Mucosa of gallbladder (tissue), 1 donor: ENCODE data around the gene UPK1A. TPM values are rescaled to one million over a fixed set of nuclear protein-coding genes. Genes with fewer than 3 reads are reported as not detected.
"Not testable (repeated sequence)": the region's sequence is repeated elsewhere in the genome, so short reads cannot be mapped to it uniquely, and the experiment has no call there.

Source experiments
- DNase-seq: peaks from one replicate; pipeline ENCODE4 v3.0.0-alpha.2; 2020; ENCODE audit warnings: low spot score
- total RNA-seq: library from RNA; stranded (reverse); gene quantifications from one replicate; pipeline ENCODE4 v1.2.1, GENCODE V29; 2021
- donor health status: DM: no; HTN: no; CAD: no.

Gene UPK1A
- total RNA-seq, 1 donor from 2014 or later: 0.89 TPM

DNA sequence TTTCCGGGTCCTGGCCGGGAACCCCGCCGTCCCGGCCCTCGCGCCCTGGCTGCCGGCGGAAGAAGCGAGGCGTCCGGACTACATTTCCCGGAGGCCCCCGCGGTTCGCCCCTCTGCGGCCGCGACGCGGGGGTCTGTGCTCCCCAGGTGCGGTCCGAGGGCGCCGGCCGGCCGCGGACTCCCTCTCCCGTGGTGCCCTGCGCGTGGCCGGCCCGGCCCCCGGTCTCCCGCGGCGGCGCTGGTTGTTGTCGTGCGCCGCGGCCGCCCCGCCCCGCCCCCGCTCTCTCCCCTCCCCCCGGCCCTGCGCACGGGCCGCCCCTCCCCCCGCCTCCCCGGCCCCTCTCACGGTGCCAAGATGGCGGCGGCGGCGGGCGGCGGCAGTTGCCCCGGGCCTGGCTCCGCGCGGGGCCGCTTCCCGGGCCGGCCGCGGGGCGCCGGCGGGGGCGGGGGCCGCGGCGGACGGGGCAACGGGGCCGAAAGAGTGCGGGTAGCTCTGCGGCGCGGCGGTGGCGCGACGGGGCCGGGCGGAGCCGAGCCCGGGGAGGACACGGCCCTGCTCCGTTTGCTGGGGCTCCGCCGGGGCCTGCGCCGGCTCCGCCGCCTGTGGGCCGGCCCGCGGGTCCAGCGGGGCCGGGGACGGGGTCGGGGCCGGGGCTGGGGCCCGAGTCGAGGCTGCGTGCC is 51.5 kb downstream of the UPK1A start, which contains the start of gene KMT2B:
TSS of gene KMT2B (plus strand) at position 339 of the 680 bp plus-strand sequence. CDS start at position 355, 16 bp downstream.
- DNase-seq: no peak

DNA sequence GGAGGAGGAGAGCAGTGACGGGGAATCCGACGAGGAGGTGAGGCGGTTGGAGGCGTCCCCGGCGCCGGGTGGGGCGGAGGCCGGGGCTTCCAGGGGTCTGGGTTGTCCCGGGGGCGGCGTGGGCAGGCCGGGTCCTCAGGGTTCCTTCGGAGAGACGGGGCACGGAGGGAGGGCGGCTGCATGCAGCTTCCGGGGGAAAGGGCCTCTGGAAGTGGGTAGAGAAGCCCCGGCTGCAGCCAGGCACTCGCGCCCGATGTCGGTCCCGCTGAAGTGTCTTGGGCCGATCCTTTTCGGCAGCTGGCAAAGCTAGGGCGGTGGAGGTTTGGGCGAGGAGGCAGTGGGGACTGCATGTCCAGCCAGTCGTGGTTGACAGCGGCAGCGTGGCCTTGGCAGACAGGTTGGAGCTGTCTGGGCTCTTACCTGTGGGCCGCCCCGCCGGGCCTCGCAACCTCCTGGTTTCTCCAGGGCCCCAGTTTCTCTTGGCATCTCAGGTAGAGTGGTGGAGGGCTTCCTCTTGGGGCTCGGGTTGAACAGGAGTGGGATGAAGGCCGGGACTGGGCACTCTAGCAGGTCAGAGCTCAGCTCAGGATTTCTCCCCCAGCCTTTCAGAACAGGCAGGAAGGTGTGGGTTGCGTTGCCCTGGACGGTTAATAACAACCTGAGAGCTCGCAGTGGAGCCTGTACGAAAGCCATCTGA is 52.2 kb downstream of the UPK1A start:
- DNase-seq: no peak

GRCh38 chr19:35719402-35720162 is 53.3 kb downstream of the UPK1A start:
- no peak for DNase-seq

- DNase-seq: no peak
Measured at GRCh38 chr19:35720163-35720524, 53.8 kb downstream of the UPK1A start.

GRCh38 chr19:35720648-35721047 is 54.3 kb downstream of the UPK1A start:
- no peak for DNase-seq

DNA sequence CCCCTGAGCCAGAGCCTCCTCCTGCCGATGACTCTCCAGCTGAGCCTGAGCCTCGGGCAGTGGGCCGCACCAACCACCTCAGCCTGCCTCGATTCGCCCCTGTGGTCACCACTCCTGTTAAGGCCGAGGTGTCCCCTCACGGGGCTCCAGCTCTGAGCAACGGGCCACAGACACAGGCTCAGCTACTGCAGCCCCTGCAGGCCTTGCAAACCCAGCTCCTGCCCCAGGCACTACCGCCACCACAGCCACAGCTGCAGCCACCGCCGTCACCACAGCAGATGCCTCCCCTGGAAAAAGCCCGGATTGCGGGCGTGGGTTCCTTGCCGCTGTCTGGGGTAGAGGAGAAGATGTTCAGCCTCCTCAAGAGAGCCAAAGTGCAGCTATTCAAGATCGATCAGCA is 55.1 kb downstream of the UPK1A start:
- no peak for DNase-seq

GRCh38 chr19:35722461-35722860 is 56.1 kb downstream of the UPK1A start:
- no peak for DNase-seq

DNA sequence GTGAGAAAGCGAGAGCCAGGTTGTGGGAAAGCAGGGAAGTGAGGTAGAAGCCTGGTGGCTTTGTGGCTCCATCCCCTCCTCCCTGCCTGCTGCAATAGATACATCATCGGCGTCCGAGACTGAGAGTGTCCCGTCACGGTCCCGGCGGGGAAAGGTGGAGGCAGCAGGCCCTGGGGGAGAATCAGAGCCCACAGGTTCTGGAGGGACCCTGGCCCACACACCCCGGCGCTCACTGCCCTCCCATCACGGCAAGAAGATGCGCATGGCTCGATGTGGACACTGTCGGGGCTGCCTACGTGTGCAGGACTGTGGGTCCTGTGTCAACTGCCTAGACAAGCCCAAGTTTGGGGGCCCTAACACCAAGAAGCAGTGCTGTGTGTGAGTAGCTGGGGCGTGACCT is 56.6 kb downstream of the UPK1A start:
- no peak for DNase-seq

DNA sequence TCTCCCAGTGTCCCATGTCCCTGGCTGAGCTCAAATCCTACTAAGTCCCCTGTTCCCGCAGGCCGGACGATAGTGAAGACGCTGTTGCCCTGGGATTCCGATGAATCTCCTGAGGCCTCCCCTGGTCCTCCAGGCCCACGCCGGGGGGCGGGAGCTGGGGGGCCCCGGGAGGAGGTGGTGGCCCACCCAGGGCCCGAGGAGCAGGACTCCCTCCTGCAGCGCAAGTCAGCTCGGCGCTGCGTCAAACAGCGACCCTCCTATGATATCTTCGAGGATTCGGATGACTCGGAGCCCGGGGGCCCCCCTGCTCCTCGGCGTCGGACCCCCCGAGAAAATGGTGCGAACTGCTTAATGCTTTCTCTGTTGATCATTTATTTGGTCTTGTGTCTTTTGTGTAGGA is 57.4 kb downstream of the UPK1A start:
- DNase-seq: no peak

- not testable (repeated sequence) for DNase-seq
Measured at GRCh38 chr19:35724132-35724531, 57.8 kb downstream of the UPK1A start.

DNA sequence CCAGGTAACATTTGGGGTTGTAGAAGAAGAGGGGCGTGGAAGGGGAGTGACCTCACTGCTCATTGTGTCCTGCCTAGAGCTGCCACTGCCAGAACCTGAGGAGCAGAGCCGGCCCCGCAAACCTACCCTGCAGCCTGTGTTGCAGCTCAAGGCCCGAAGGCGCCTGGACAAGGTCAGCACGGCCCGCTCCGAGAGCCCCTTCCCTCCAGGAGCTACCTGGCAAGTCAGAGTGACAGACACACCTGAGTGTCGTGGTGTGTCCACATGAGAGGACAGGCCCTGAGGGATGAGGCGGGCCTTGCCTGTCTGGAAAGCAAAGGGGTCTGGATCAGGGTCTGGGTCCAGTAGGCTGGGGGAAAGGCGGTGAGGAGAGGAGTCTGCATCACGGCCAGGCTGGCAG is 58.2 kb downstream of the UPK1A start:
- no peak for DNase-seq

GRCh38 chr19:35725216-35725861 is 59.0 kb downstream of the UPK1A start:
- no peak for DNase-seq

DNA sequence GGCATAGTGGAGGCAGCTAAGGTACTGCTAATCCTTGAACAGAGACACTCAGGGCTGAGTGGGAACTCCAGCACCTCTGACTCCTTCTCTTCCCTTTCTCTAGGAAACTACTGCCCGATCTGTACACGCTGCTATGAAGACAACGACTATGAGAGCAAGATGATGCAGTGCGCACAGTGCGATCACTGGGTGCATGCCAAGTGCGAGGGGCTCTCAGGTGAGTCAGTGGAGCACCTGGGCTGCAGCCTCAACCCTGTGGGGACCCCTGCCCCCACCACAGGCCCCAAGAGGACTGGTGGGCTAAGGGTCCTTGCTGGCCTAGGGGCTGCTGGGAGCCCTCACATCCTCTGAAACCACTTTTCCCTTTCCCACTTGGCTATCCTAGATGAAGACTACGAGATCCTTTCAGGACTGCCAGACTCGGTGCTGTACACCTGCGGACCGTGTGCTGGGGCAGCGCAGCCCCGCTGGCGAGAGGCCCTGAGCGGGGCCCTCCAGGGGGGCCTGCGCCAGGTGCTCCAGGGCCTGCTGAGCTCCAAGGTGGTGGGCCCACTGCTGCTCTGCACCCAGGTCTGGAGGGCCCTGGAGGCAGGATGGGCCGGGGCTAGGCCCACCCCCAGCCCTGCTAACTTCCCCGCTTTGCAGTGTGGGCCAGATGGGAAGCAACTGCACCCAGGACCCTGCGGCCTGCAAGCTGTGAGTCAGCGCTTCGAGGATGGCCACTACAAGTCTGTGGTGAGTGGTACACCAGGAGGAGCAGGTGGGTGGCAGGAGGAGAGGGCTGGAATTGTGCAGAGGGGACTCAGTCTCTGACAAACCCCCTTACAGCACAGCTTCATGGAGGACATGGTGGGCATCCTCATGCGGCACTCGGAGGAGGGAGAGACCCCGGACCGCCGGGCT is 61.0 kb downstream of the UPK1A start:
- DNase-seq: no peak

Other genes starting within 250 kb of the UPK1A start
- gene FFAR2, start 218.3 kb upstream of the UPK1A start, total RNA-seq: 0.17 TPM
- not detected for gene KRTDAP, start 176.1 kb upstream of the UPK1A start, total RNA-seq
- 1.8 TPM for gene DMKN, start 152.9 kb upstream of the UPK1A start, total RNA-seq
- gene SBSN, start 138.2 kb upstream of the UPK1A start, total RNA-seq: not detected
- not detected for gene GAPDHS, start 133.1 kb upstream of the UPK1A start, total RNA-seq
- gene TMEM147, start 120.9 kb upstream of the UPK1A start, total RNA-seq: 87.6 TPM
- not detected for gene ATP4A, start 102.9 kb upstream of the UPK1A start, total RNA-seq
- gene PMIS2, start 80.3 kb upstream of the UPK1A start, total RNA-seq: not detected
- gene HAUS5, start 53.8 kb upstream of the UPK1A start, total RNA-seq: 10.7 TPM
- gene RBM42, start 37.5 kb upstream of the UPK1A start, total RNA-seq: 78.3 TPM
- 2.5 TPM for gene ETV2, start 24.8 kb upstream of the UPK1A start, total RNA-seq
- 459 TPM for gene COX6B1, start 18.2 kb upstream of the UPK1A start, total RNA-seq
- gene ZBTB32, start 38.0 kb downstream of the UPK1A start, total RNA-seq: 0.43 TPM
- gene KMT2B, start 51.5 kb downstream of the UPK1A start, total RNA-seq: 45.1 TPM
- gene IGFLR1, start 75.9 kb downstream of the UPK1A start, total RNA-seq: 14.8 TPM
- 23.9 TPM for gene U2AF1L4, start 78.9 kb downstream of the UPK1A start, total RNA-seq
- gene PSENEN, start 79.1 kb downstream of the UPK1A start, total RNA-seq: 67.9 TPM
- 10.1 TPM for gene LIN37, start 82.1 kb downstream of the UPK1A start, total RNA-seq
- 654 TPM for gene HSPB6, start 90.5 kb downstream of the UPK1A start, total RNA-seq
- gene PROSER3, start 91.7 kb downstream of the UPK1A start, total RNA-seq: 31.2 TPM
- 20.1 TPM for gene ARHGAP33, start 109.0 kb downstream of the UPK1A start, total RNA-seq
- gene PRODH2, start 146.3 kb downstream of the UPK1A start, total RNA-seq: 0.46 TPM
- gene NPHS1, start 186.0 kb downstream of the UPK1A start, total RNA-seq: 0.06 TPM
- 0.12 TPM for gene KIRREL2, start 190.4 kb downstream of the UPK1A start, total RNA-seq
- gene APLP1, start 202.1 kb downstream of the UPK1A start, total RNA-seq: 85.6 TPM
- 34.5 TPM for gene NFKBID, start 234.0 kb downstream of the UPK1A start, total RNA-seq
- 14.4 TPM for gene HCST, start 236.0 kb downstream of the UPK1A start, total RNA-seq
- 94.6 TPM for gene TYROBP, start 241.8 kb downstream of the UPK1A start, total RNA-seq